Panc1 (cell line): ENCODE measurements around the gene HPCAL1. TPM values are rescaled to one million over a fixed set of nuclear protein-coding genes. Genes with fewer than 3 reads are reported as not detected.

Experiments used
- ATAC-seq: fragments of 200-7000 bp; cut with Tn5 transposase; 2 replicates; pipeline ENCODE4 v1.9.1; 2020; ENCODE audit warnings: mild to moderate bottlenecking, moderate library complexity
- BruUV-seq: library from RNA; stranded (reverse); fragments of 400-500 nt; replicated peaks from 2 replicates; lab custom pipeline; 2021; lab: Mats Ljungman, UMichigan
- CTCF ChIA-PET: fragments of 300-600 bp; sonication (Branson Sonifier 250); formaldehyde crosslinking; loops from one replicate; lab custom pipeline; 2022; ENCODE audit warnings: antibody characterized with exemption; lab: Charles Lee
- POLR2A ChIA-PET: fragments of 300-600 bp; sonication (Branson Sonifier 250); formaldehyde crosslinking; loops from one replicate; lab custom pipeline; 2022; ENCODE audit warnings: antibody characterized with exemption; lab: Charles Lee
- DNase-seq: peaks from one replicate; pipeline ENCODE4 v3.0.0-alpha.2; 2010; ENCODE audit warnings: low read depth, low spot score
- H3K27ac ChIP-seq: 2 replicates; pipeline ENCODE4 v1.5.1; 2011; ENCODE audit warnings: mild to moderate bottlenecking, low read length, inconsistent platforms
- H3K27me3 ChIP-seq: fragments of 200-500 bp; sonication (Bioruptor generic); 2 replicates; pipeline ENCODE4 v1.6.0; 2014; ENCODE audit warnings: low read length, inconsistent platforms; ENCODE audit not compliant: control insufficient read depth, insufficient read depth
- H3K36me3 ChIP-seq: fragments of 200-500 bp; sonication (Bioruptor generic); 2 replicates; pipeline ENCODE4 v1.5.1; 2014; ENCODE audit warnings: inconsistent platforms, mild to moderate bottlenecking, low read length, moderate library complexity; ENCODE audit not compliant: control insufficient read depth, insufficient read depth
- H3K4me1 ChIP-seq: 2 replicates; pipeline ENCODE4 v1.5.1; 2011; ENCODE audit warnings: inconsistent platforms, mild to moderate bottlenecking, low read length, moderate library complexity; ENCODE audit not compliant: control insufficient read depth, insufficient read depth
- H3K4me3 ChIP-seq, 2 experiments: 2 replicates each; pipeline ENCODE4 v1.5.1; 2011 to 2012; ENCODE audit warnings: low read depth in 2 of 2, low read length in 2 of 2, mild to moderate bottlenecking in 2 of 2, inconsistent platforms in 1 of 2, moderate library complexity in 1 of 2
- H3K9me3 ChIP-seq: fragments of 200-500 bp; sonication (Bioruptor generic); 2 replicates; pipeline ENCODE4 v1.5.1; 2014; ENCODE audit warnings: low read depth, mild to moderate bottlenecking, inconsistent platforms, low read length, moderate library complexity; ENCODE audit not compliant: control insufficient read depth, insufficient read depth
- CTCF ChIP-seq: fragments of 450-650 bp; IDR thresholded peaks from 2 replicates; pipeline ENCODE4 v1.5.1; 2017; ENCODE audit warnings: mild to moderate bottlenecking
- POLR2AphosphoS5 ChIP-seq: IDR thresholded peaks from 2 replicates; pipeline ENCODE4 v1.6.1; 2012; ENCODE audit warnings: mild to moderate bottlenecking, low read depth, low read length, moderate library complexity
- SIN3A ChIP-seq: IDR thresholded peaks from 2 replicates; pipeline ENCODE4 v1.6.1; 2012; ENCODE audit warnings: low read depth, mild to moderate bottlenecking, low read length, moderate library complexity, borderline replicate concordance; ENCODE audit not compliant: insufficient read depth
- TCF7L2 ChIP-seq: IDR thresholded peaks from 2 replicates; pipeline ENCODE4 v1.6.1; 2011; ENCODE audit warnings: mild to moderate bottlenecking, low read depth, low read length, inconsistent platforms
- in situ Hi-C: cut with HindIII; loops from 2 replicates; pipeline ENCODE4 v1.10.0; 2016; ENCODE audit warnings: low sequenced_read_pairs, low pct_unique_long_range_greater_than_20kb
- intact Hi-C: fragments of 100-400 bp; cut with micrococcal nuclease; formaldehyde crosslinking; loops from one replicate; pipeline ENCODE4 v1.10.0; 2022; ENCODE audit not compliant: unreplicated experiment
- total RNA-seq: library from RNA; stranded (reverse); gene quantifications from one replicate; pipeline ENCODE4 v1.2.1, GENCODE V29; 2021; ENCODE audit not compliant: unreplicated experiment
- TF ChIP-seq, protein P1 (sequence below), 2 experiments: IDR thresholded peaks; 2 replicates each; pipeline ENCODE4 v1.6.1; 2011 to 2012; ENCODE audit warnings: low read depth in 2 of 2, control low read depth in 1 of 2, low read length in 1 of 2, mild to moderate bottlenecking in 1 of 2, moderate library complexity in 1 of 2; ENCODE audit not compliant: insufficient read depth in 1 of 2

Gene HPCAL1
- total RNA-seq, 1 experiment from 2014 or later, result 234 TPM

- POLR2A ChIA-PET, result interaction anchor here (0.5 to 0.6 kb wide), 2 partner anchors 19 to 49 kb away, joined by 4 to 14 read pairs; no protein-coding TSS in a partner anchor
- no peak for TF ChIP-seq SIN3A
- TF ChIP-seq, protein P1, sequence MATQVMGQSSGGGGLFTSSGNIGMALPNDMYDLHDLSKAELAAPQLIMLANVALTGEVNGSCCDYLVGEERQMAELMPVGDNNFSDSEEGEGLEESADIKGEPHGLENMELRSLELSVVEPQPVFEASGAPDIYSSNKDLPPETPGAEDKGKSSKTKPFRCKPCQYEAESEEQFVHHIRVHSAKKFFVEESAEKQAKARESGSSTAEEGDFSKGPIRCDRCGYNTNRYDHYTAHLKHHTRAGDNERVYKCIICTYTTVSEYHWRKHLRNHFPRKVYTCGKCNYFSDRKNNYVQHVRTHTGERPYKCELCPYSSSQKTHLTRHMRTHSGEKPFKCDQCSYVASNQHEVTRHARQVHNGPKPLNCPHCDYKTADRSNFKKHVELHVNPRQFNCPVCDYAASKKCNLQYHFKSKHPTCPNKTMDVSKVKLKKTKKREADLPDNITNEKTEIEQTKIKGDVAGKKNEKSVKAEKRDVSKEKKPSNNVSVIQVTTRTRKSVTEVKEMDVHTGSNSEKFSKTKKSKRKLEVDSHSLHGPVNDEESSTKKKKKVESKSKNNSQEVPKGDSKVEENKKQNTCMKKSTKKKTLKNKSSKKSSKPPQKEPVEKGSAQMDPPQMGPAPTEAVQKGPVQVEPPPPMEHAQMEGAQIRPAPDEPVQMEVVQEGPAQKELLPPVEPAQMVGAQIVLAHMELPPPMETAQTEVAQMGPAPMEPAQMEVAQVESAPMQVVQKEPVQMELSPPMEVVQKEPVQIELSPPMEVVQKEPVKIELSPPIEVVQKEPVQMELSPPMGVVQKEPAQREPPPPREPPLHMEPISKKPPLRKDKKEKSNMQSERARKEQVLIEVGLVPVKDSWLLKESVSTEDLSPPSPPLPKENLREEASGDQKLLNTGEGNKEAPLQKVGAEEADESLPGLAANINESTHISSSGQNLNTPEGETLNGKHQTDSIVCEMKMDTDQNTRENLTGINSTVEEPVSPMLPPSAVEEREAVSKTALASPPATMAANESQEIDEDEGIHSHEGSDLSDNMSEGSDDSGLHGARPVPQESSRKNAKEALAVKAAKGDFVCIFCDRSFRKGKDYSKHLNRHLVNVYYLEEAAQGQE (IDR thresholded peaks at IDR 0.05; ENCODE audit: insufficient read depth in 1 of 2, low read depth in 2 of 2, low read length in 1 of 2), result no peak
- no peak for TF ChIP-seq CTCF
- TF ChIP-seq TCF7L2, result no peak
- TF ChIP-seq POLR2AphosphoS5, result no peak
- no peaks in the 10 kb centered on the region for H3K27me3 ChIP-seq
- H3K4me1 ChIP-seq, result peaks cover 66% of the 10 kb centered on the region
- peak overlapping the region in 1 of 2 experiments; percentile 11; a peak in 1 of 4 replicates for H3K4me3 ChIP-seq
- peak overlapping the region; percentile 82 for H3K27ac ChIP-seq
- CTCF ChIA-PET, result interaction anchor here (1.6 kb wide), 1 partner anchor 21 kb away, joined by 8 read pairs; no protein-coding TSS in a partner anchor
- no peaks in the 10 kb centered on the region for H3K36me3 ChIP-seq
- ATAC-seq (no peak), DNase-seq (no peak)
- intact Hi-C loops (no loop called here), in situ Hi-C loops (no loop called here)
- BruUV-seq, result no TSS peak
- H3K9me3 ChIP-seq, result no peaks in the 10 kb centered on the region
These were observed 20.0 kb upstream of the HPCAL1 start for GRCh38 chr2:10282611-10283105.

- peak overlapping the region in 1 of 2 experiments; percentile 11; a peak in 2 of 4 replicates for H3K4me3 ChIP-seq
- H3K36me3 ChIP-seq, result no peaks in the 10 kb centered on the region
- CTCF ChIA-PET, result interaction anchor here (1.6 kb wide), 1 partner anchor 21 kb away, joined by 8 read pairs; no protein-coding TSS in a partner anchor
- DNase-seq (peak; percentile 86), ATAC-seq (peak; percentile 69)
- POLR2A ChIA-PET, result interaction anchor here (0.5 to 0.7 kb wide), 4 partner anchors 18 to 125 kb away, joined by 3 to 14 read pairs (median 8); no protein-coding TSS in a partner anchor
- H3K9me3 ChIP-seq, result no peaks in the 10 kb centered on the region
- intact Hi-C loops, result no loop called here
- H3K27ac ChIP-seq, result peak overlapping the region; percentile 82
- no peak for TF ChIP-seq CTCF
- TF ChIP-seq SIN3A, result no peak
- peak; percentile 57; the same call in 1 of the 2 replicates for TF ChIP-seq POLR2AphosphoS5
- TF ChIP-seq TCF7L2, result no peak
- TF ChIP-seq, protein P1 (IDR thresholded peaks at IDR 0.05; ENCODE audit: insufficient read depth in 1 of 2, low read depth in 2 of 2, low read length in 1 of 2), result no peak
- H3K27me3 ChIP-seq, result no peaks in the 10 kb centered on the region
- BruUV-seq, result no TSS peak
- in situ Hi-C loops, result no loop called here
- H3K4me1 ChIP-seq, result peaks cover 61% of the 10 kb centered on the region
These were observed 19.3 kb upstream of the HPCAL1 start for GRCh38 chr2:10283106-10284062.
